ENCODE measurements around the gene CELF4.
A peak's percentile ranks its signal among the peaks of the same experiment; 100 is the strongest.

Gene CELF4

DNA sequence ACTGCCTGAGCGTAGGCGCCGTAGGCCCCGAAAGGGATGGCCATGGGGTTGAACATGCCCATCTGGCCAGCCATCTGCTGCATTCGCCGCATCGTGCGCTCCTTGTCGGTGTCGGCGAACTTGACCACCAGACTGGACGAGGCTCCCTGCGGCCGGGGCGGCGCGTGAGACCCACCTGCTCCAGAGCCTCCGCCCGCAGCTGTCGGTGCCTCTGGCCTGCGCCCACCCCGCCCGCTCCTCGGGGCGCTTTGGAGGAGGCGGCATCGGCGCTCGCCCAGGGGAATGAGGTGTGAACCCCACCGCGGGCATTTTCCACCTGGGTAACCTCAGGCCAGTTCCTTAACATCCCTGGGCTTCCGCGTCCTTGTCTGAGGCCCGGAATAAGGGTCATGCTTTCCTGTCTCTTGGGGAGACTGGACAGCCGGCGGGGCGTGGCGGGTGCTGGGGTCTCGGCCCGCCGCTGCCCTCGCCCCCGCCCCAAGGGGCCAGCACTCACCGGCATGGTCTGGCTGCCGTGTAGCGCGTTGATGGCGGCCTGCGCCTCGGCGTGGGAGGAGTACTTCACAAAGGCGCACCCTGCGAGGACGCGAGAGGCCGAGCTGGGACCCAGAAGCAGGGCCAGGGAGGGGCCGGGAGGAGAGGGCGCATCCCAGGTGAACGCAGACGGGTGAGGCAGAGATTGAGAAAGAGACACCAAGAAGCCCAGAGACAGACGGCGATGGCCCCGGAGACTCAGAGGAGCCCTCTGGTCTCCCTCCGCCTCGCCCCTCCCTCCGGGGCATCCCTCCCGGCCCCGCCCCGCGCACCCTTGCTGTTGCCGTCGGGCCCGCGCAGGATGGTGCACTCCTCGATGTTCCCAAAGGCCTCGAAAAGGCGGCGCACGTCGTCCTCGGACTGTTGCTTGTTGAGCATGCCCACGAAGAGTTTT is 291.0 kb downstream of the CELF4 start:
- DNase-seq: no peak

- DNase-seq: no peak
Observed at GRCh38 chr18:37272841-37273240, 292.8 kb downstream of the CELF4 start.

DNA sequence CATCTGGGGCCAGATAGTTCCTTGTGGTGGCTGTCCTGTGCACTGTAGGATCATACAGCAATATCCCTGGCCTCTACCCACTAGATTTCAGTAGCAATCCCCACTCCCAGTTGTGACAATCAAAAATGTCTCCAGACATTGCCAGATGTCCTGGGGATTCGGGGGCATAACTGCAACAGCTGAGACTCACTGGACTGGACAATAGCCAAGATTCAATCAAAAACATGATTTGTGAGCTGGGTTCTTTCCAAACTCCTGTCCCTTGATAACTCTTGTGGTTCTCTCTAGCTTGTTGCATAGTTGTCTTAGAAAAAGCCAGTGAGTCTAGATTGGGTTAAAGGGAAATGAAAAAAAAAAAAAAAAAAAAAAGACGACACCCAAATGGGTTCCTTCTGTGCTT is 293.4 kb downstream of the CELF4 start:
- no peak for DNase-seq

GRCh38 chr18:37270666-37271052 is 294.9 kb downstream of the CELF4 start:
- DNase-seq: no peak

- DNase-seq: no peak
Observed at GRCh38 chr18:37270038-37270665, 295.4 kb downstream of the CELF4 start.

DNA sequence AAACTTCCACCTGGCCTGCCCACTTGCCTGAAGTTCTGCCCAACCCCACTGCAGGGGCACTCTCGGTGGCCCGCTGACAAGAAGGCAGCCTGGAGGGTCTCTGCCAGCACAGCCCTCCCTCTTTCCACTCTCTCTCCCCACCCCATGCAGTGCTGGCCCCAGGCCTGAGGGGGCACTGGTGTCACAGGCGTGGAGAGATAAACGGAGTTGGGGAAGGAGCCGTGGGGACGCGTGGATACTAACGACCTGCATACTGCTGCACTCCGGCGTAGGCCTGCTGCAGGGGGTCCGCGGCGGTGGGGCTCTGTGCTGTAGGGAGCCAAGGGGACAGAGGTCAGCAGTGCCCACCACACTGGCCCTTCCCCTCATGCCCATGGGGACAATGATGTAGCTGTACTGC is 299.3 kb downstream of the CELF4 start:
- DNase-seq: no peak

GRCh38 chr18:37265382-37265781 is 300.2 kb downstream of the CELF4 start:
- no peak for DNase-seq

DNA sequence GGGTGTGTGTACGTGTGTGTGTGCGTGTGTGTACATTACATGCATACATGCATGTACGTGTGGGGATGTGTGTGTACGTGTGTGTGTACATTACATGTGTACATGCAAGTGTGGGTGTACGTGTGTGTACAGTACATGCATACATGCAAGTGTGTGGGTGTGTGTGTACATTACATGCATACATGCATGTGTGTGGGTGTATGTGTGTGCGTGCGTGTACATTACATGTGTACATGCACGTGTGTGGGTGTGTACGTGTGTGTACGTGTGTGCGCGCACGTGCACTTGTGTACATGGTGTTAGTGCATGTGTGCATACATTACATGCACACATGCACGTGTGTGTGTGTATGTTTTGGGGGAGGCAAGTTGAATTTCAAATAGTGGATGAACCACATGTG is 300.6 kb downstream of the CELF4 start:
- DNase-seq: no peak

- DNase-seq: no peak
Observed at GRCh38 chr18:37261988-37262387, 303.6 kb downstream of the CELF4 start.

DNA sequence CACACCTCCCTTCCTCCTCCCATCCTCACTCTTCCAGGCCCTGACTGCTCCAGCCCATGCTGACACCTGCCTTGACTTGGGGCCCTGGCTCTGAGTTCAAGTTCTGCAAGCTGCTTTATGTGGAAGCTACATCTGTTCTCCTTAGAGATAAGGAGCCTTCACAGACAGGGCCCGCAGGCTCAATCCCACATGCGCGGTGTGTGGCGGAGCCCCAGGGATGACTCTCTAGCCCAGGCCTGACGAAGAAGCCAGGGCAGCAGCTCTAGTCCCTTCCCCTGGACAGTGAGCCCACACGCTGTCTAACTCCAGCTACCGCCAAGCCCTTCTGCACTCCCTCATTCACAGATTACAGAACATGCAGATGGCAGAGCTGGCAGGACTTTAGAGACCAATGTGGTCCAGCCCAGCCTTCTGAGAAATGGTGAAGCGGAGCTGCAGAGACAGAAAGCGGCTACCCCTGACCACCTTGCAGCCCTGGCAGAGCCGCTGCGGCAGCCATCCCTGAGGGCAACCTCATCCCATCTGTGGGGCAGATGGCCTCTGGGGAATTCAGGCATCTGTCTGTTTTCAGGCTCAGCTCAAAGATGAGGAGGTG is 304.3 kb downstream of the CELF4 start:
- DNase-seq: peak in 1 of 2 experiments; percentile 16

DNA sequence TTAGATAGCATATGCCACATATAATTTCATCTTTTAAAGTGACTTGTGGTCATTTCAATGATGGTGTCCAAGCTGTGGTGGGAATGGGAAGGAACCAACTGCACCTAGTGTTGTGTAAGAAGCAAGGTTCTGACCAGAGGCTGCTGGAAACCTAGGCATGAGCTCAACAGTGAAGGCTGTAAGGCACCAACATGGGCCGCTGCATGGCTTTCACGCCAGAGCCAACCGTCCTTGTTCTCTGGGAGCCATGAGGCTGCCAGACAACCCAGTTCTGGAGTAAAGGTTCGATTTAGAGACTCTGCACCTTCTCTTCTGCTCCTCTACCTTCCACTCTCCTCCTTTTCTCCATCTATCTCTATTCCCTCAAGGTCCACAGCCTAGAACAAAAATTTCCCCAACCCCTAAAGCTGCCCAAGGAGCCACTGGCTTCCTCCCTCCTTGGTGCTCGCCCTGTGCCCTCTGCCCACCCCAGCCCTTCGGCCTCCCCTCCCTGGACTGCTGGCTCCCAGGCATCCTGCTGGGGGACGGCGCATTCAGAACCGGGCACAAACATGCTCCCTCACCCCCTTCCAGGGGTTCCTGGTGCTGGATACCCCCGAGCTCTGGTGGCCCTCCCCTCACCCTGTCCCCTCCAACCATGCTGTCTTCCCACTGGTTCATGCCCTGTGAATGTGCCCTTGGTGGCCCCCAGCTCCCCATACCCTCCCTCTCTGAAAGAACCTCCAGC is 305.1 kb downstream of the CELF4 start:
- DNase-seq: no peak

- no peak for DNase-seq
Observed at GRCh38 chr18:37259711-37260110, 305.9 kb downstream of the CELF4 start.

DNA sequence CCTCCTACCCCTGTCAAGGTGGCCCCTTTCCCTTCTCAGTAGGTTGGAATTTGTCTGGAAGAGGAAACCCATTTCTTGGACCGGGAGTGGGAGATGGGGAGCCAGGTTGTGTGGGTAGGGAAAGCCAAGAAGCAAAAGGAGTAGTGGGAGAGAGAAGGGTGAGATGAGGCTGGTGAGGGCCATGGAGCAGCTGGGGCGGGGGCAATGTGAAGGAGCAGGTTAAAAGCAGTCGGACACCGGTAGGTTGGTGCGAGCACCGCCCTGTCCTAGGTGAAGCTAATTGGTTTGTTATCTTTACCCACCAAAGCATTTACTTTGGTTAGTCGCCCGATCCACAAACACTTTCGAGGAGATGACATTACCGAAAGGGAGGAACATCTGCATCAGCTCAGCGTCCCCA is 306.8 kb downstream of the CELF4 start:
- DNase-seq: no peak

GRCh38 chr18:37258131-37258530 is 307.5 kb downstream of the CELF4 start:
- DNase-seq: no peak

DNA sequence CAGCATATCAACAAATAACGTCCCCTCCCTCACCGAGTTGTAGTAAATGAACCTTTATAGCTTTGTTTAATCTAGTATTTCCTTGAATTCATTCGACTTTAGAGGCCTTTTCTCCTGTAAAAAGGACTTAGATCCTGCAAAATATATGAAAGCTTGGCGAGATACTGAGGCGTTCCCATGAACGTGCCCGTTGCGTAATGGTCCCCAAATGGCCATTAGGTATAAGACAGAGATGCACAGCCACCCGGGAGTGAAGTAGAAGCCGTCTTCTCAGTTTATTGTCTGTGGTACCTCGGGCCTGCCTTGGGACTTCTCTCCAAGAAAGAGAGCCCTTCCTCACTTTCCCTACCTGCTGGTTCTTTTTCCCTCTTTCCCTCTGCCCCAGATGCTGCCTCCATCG is 310.6 kb downstream of the CELF4 start:
- no peak for DNase-seq

- no peak for DNase-seq
Observed at GRCh38 chr18:37254236-37254754, 311.3 kb downstream of the CELF4 start.

- DNase-seq: no peak
Observed at GRCh38 chr18:37253394-37254235, 312.0 kb downstream of the CELF4 start.

DNA sequence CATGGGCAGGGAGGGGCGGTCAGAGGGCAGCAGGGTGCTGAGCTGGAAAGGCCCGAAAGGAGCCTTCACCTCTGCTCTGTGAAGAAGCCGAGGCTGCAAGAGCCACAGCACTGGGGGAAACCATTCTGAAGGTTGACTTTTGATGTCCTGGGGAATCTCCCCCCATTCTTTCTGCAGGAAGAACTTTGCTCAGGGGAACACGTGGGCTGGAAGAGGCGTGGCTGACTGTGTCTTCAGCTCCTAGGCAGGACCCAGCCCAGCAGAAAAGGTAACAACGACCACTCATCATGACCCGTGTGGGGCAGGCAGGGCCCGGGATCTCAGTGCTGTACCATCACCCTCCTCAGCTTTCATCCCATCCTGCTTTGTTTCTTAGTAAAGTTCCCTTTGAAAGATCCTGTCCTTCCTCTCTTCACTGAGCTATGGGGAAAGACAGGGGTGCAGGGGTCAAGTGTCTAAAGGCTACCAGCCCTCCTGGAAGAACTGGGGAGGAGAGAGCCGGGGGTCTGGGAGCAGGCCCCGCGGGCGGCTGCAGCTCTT is 312.7 kb downstream of the CELF4 start:
- no peak for DNase-seq

DNA sequence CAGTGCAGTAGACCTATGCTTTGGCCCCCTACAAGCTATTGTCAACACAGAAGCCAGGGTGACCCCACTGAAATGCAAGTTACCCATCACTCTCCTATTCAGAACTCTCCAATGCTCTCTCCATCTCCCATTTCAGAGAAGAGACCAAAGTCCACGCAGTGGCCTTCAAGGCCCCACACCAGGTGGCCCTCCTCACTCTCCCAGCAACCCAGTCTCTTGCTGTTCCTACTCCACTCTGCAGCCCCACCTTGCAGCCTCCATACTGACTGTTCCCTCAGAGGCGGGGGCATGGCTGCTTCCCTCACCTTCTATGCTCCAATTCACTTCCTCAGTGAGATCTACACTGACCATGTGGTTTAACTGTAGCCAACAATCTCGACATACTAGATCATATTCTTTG is 313.3 kb downstream of the CELF4 start:
- no peak for DNase-seq

DNA sequence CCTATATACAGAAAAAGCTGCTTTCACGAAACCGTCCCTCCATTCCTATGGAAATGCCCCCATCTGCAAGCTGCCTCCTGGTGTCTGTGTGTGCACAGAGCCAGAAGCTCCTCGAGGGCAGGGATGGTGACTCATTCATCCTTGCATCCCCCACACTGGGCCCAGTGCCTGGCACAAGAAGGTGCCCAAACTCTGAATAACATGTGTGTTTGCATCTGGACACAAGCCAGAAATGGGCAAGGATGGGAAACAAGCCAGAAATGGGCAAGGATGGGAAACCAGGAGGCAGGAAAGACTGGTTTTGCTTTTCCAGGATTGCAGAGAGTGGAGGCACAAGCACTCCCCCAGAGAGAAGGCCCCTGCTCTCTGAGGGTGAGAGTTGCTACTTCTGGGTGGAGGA is 313.9 kb downstream of the CELF4 start:
- DNase-seq: no peak

DNA sequence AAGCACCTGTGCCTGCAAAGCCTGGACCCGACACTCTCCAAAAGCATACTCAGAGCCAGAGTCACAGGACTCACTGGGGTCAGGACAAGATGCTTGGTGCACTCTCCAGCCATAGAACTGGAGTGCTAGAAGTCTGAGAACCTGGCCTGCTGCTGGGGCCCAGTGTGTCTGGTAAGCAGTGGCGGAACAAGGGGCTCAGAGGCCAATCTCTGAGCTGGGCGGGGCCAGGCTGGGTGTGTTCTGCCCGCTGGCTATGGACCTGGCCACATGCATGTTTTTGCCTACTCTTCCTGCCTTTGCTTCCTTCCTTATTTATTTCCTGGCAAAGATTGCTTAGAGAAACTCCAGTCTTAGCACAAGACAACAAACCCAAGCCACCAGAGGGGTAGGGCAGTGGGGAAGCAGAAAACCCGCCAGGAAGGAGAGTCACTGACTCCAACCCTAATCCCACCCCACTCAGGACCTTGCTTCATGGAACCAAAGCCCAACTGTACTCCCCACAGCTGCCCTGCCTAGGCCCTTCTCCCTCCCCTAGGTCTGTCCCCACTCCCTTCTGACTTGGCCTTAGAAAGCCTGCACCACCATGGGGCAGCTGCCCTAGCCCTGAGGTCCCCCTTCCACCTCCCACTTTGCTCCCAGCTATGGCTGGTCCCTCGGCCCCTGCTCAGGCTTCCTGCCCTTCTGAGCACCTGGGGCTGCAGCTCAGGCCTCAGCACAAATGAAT is 315.5 kb downstream of the CELF4 start:
- no peak for DNase-seq

Measured in cerebellar nuclear complex (tissue), 1 donor.